ENCODE data around the gene HSD11B1. TPM values are rescaled to one million over a fixed set of nuclear protein-coding genes. Genes with fewer than 3 reads are reported as not detected.

HSD11B1 gene
- total RNA-seq, 6 experiments from 2014 or later: not detected

- H3K27me3 Mint-ChIP-seq (ENCODE audit: insufficient read depth): no peaks in the 10 kb centered on the region; the same call in 1 of the 2 replicates
- H3K9me3 Mint-ChIP-seq: no peaks in the 10 kb centered on the region
- H3K27ac Mint-ChIP-seq: no peak overlapping the region
- peaks cover 35% of the 10 kb centered on the region for H3K4me1 Mint-ChIP-seq (ENCODE audit: low read depth)
- no peak for TF ChIP-seq CTCF (IDR thresholded peaks at IDR 0.05)
- no peak overlapping the region for H3K4me3 Mint-ChIP-seq
- no peak for DNase-seq
- H3K36me3 Mint-ChIP-seq (ENCODE audit: low read depth): no peaks in the 10 kb centered on the region
These were observed 43.6 kb upstream of the HSD11B1 start for GRCh38 chr1:209661071-209661470.

- TF ChIP-seq CTCF (IDR thresholded peaks at IDR 0.05): no peak
- H3K4me3 Mint-ChIP-seq: no peak overlapping the region
- H3K27ac Mint-ChIP-seq: peak overlapping the region; percentile 1; the same call in 1 of the 2 replicates
- no peaks in the 10 kb centered on the region for H3K9me3 Mint-ChIP-seq
- no peaks in the 10 kb centered on the region; the same call in 1 of the 2 replicates for H3K27me3 Mint-ChIP-seq (ENCODE audit: insufficient read depth)
- H3K36me3 Mint-ChIP-seq (ENCODE audit: low read depth): no peaks in the 10 kb centered on the region
- H3K4me1 Mint-ChIP-seq (ENCODE audit: low read depth): peaks cover 30% of the 10 kb centered on the region
- DNase-seq: peak; percentile 25
These were observed 41.7 kb upstream of the HSD11B1 start for GRCh38 chr1:209662879-209663327.

- peaks cover 9% of the 10 kb centered on the region for H3K4me1 Mint-ChIP-seq (ENCODE audit: low read depth)
These were observed 37.5 kb upstream of the HSD11B1 start for GRCh38 chr1:209667103-209667502.

GRCh38 chr1:209667708-209668107, 36.9 kb upstream of the HSD11B1 start:
- Mint-ChIP-seq H3K36me3 (ENCODE audit: low read depth) (peaks cover 5% of the 10 kb centered on the region; the same call in 1 of the 2 replicates), H3K27ac (no peak overlapping the region), H3K9me3 (peaks cover 3% of the 10 kb centered on the region; the same call in 1 of the 2 replicates), H3K4me3 (no peak overlapping the region), H3K27me3 (ENCODE audit: insufficient read depth) (peaks cover 2% of the 10 kb centered on the region), H3K4me1 (ENCODE audit: low read depth) (peaks cover 8% of the 10 kb centered on the region)
- TF ChIP-seq CTCF (IDR thresholded peaks at IDR 0.05): no peak
- DNase-seq: no peak

More at GRCh38 chr1:209667103-209667502, 37.5 kb upstream of the HSD11B1 start:
- Mint-ChIP-seq H3K9me3 (peaks cover 3% of the 10 kb centered on the region; the same call in 1 of the 2 replicates), H3K27me3 (ENCODE audit: insufficient read depth) (peaks cover 2% of the 10 kb centered on the region), H3K36me3 (ENCODE audit: low read depth) (peaks cover 5% of the 10 kb centered on the region; the same call in 1 of the 2 replicates), H3K27ac (no peak overlapping the region), H3K4me3 (no peak overlapping the region)
- TF ChIP-seq CTCF (IDR thresholded peaks at IDR 0.05): no peak
- DNase-seq: no peak

GRCh38 chr1:209670441-209671082, 34.1 kb upstream of the HSD11B1 start:
- no peak overlapping the region for H3K27ac Mint-ChIP-seq
- peaks cover 3% of the 10 kb centered on the region; the same call in 1 of the 2 replicates for H3K9me3 Mint-ChIP-seq
- H3K4me3 Mint-ChIP-seq: no peak overlapping the region
- no peak for DNase-seq
- TF ChIP-seq CTCF (IDR thresholded peaks at IDR 0.05): no peak
- H3K4me1 Mint-ChIP-seq (ENCODE audit: low read depth): peaks cover 25% of the 10 kb centered on the region
- H3K27me3 Mint-ChIP-seq (ENCODE audit: insufficient read depth): peaks cover 3% of the 10 kb centered on the region
- H3K36me3 Mint-ChIP-seq (ENCODE audit: low read depth): peaks cover 5% of the 10 kb centered on the region; the same call in 1 of the 2 replicates
